Activated naive CD4-positive, alpha-beta T cell treated with anti-CD3 and anti-CD28 coated beads, Interleukin-2, amount 50 U/mL, for 72 hours (primary cell): ENCODE results near the gene MYOG. TPM values are rescaled to one million over a fixed set of nuclear protein-coding genes. Genes with fewer than 3 reads are reported as not detected.

Experiments
- ATAC-seq, 2 donors: fragments of 150-1000 bp; cut with Tn5 transposase; 2 replicates each; pipeline ENCODE4 v1.10.0; 2021; ENCODE audit warnings: mild to moderate bottlenecking in 2 of 2, moderate library complexity in 2 of 2
- DNase-seq, 2 donors: peaks; one replicate each; pipeline ENCODE4 v3.0.0; 2021 to 2022; ENCODE audit warnings: low spot score in 2 of 2
- H3K27ac Mint-ChIP-seq, 2 donors: one replicate each; pipeline ENCODE4 v1.8.0; 2022; ENCODE audit warnings: mild to moderate bottlenecking in 2 of 2, mixed read lengths in 2 of 2
- H3K36me3 Mint-ChIP-seq, 2 donors: one replicate each; pipeline ENCODE4 v1.8.0; 2022; ENCODE audit warnings: mixed read lengths in 2 of 2
- H3K9me3 Mint-ChIP-seq, 2 donors: one replicate each; pipeline ENCODE4 v1.8.0; 2022; ENCODE audit warnings: mixed read lengths in 2 of 2
- total RNA-seq, 2 donors: library from RNA; stranded (reverse); gene quantifications; one replicate each; pipeline ENCODE4 v1.2.3, GENCODE V29; 2022

Gene MYOG
- total RNA-seq, 2 donors from 2014 or later = not detected

GRCh38 chr1:203036135-203036534 is 49.7 kb downstream of the MYOG start:
- ATAC-seq (no peak), DNase-seq (no peak)
- Mint-ChIP-seq H3K9me3 (no peaks in the 10 kb centered on the region), H3K36me3 (peaks cover 0 to 8% of the 10 kb centered on the region in 2 donors), H3K27ac (peak overlapping the region in 1 of 2 donors; percentile 12)

GRCh38 chr1:203035111-203036000 is 50.5 kb downstream of the MYOG start:
- ATAC-seq (no peak), DNase-seq (no peak)
- peaks cover 0 to 8% of the 10 kb centered on the region in 2 donors for H3K36me3 Mint-ChIP-seq
- H3K9me3 Mint-ChIP-seq = no peaks in the 10 kb centered on the region
- no peak overlapping the region for H3K27ac Mint-ChIP-seq

GRCh38 chr1:203034422-203035110 is 51.2 kb downstream of the MYOG start:
- H3K36me3 Mint-ChIP-seq = peaks cover 0 to 6% of the 10 kb centered on the region in 2 donors
- DNase-seq (no peak), ATAC-seq (no peak)
- H3K9me3 Mint-ChIP-seq = no peaks in the 10 kb centered on the region
- H3K27ac Mint-ChIP-seq = no peak overlapping the region

GRCh38 chr1:203033917-203034316 is 51.9 kb downstream of the MYOG start:
- Mint-ChIP-seq H3K27ac (peak overlapping the region in 1 of 2 donors; percentile 10), H3K9me3 (no peaks in the 10 kb centered on the region), H3K36me3 (no peaks in the 10 kb centered on the region)
- DNase-seq (no peak), ATAC-seq (no peak)

GRCh38 chr1:203033287-203033686 is 52.5 kb downstream of the MYOG start:
- DNase-seq (no peak), ATAC-seq (no peak)
- Mint-ChIP-seq H3K27ac (no peak overlapping the region), H3K9me3 (no peaks in the 10 kb centered on the region), H3K36me3 (no peaks in the 10 kb centered on the region)

Other genes with a start within 250 kb of the MYOG start
- gene RABIF, start 196.9 kb downstream of the MYOG start, total RNA-seq = 1 to 10 TPM; 8.1 to 8.8 TPM
- gene KLHL12, start 158.8 kb downstream of the MYOG start, total RNA-seq = 10 to 100 TPM; 31.7 to 36.3 TPM
- gene ADIPOR1, start 127.7 kb downstream of the MYOG start, total RNA-seq = 10 to 100 TPM; 69.4 to 97.8 TPM
- 10 to 100 TPM; 15.2 to 26.7 TPM for gene CYB5R1, start 118.8 kb downstream of the MYOG start, total RNA-seq
- gene TMEM183A, start 78.6 kb downstream of the MYOG start, total RNA-seq = 10 to 100 TPM; 67.5 to 92.0 TPM
- gene PPFIA4, start 59.5 kb downstream of the MYOG start, total RNA-seq = 100 to 1,000 TPM in 1 of 2 donors, 1 to 10 TPM in 1; 1.9 to 112 TPM
- not detected for gene ADORA1, start 41.7 kb upstream of the MYOG start, total RNA-seq
- gene MYBPH, start 89.8 kb upstream of the MYOG start, total RNA-seq = not detected
- gene CHI3L1, start 100.7 kb upstream of the MYOG start, total RNA-seq = under 1 TPM in 1 of 2 donors, not detected in 1; 0.49 TPM
- gene CHIT1, start 143.7 kb upstream of the MYOG start, total RNA-seq = 1 to 10 TPM; 1.3 to 2.2 TPM
- gene BTG2, start 219.5 kb upstream of the MYOG start, total RNA-seq = 100 to 1,000 TPM in 1 of 2 donors, 10 to 100 TPM in 1; 87.2 to 185 TPM